HUES48 (cell line): ENCODE results near the gene MMP24.
"Not testable (repeated sequence)": the region's sequence is repeated elsewhere in the genome, so short reads cannot be mapped to it uniquely, and the experiment has no call there.

Experiments
- H3K27ac ChIP-seq: one replicate; pipeline ENCODE4 v1.7.0; 2013; ENCODE audit warnings: low read depth, low read length, inconsistent platforms
- H3K27me3 ChIP-seq: 2 replicates; pipeline ENCODE4 v1.6.1; 2013; ENCODE audit warnings: mild to moderate bottlenecking, low read length; ENCODE audit not compliant: control insufficient read depth, insufficient read depth
- H3K36me3 ChIP-seq: 2 replicates; pipeline ENCODE4 v1.6.1; 2013; ENCODE audit warnings: low read length; ENCODE audit not compliant: control insufficient read depth, insufficient read depth
- H3K4me1 ChIP-seq: 2 replicates; pipeline ENCODE4 v1.6.1; 2013; ENCODE audit warnings: mild to moderate bottlenecking, low read length; ENCODE audit not compliant: control insufficient read depth, insufficient read depth
- H3K4me3 ChIP-seq: 2 replicates; pipeline ENCODE4 v1.5.1; 2013; ENCODE audit warnings: mild to moderate bottlenecking, low read depth, low read length
- H3K9ac ChIP-seq: 2 replicates; pipeline ENCODE4 v1.6.1; 2013; ENCODE audit warnings: mild to moderate bottlenecking, low read depth, low read length, moderate library complexity
- H3K9me3 ChIP-seq: 2 replicates; pipeline ENCODE4 v1.6.1; 2013; ENCODE audit warnings: low read length; ENCODE audit not compliant: control insufficient read depth, insufficient read depth

The MMP24 gene

GRCh38 chr20:35226126-35226883 lies at the start of gene MMP24:
Gene MMP24, plus strand, starts transcription at chr20:35226690. Its CDS starts 49 bp downstream, at chr20:35226739.
- H3K27me3 ChIP-seq: 0 out of 2 replicates have a peak, but pooled peaks cover 8% of the 10 kb centered on the region
- H3K27ac ChIP-seq: peak within 1 kb of the TSS; percentile 5
- peak within 1 kb of the TSS; percentile 56 for H3K4me3 ChIP-seq
- no peaks in the 10 kb centered on the region for H3K36me3 ChIP-seq
- H3K4me1 ChIP-seq: peaks cover 21% of the 10 kb centered on the region
- H3K9ac ChIP-seq: no peak within 1 kb of the TSS
- H3K9me3 ChIP-seq: peaks cover 3% of the 10 kb centered on the region; the same call in 1 of the 2 replicates

- Histone ChIP-seq H3K9me3 (no peaks in the 10 kb centered on the region), H3K36me3 (peaks cover 18% of the 10 kb centered on the region), H3K27me3 (no peaks in the 10 kb centered on the region)
Measured at GRCh38 chr20:35179292-35180212, 46.9 kb upstream of the MMP24 start.

GRCh38 chr20:35180266-35180665 lies 46.2 kb upstream of the MMP24 start:
- Histone ChIP-seq H3K9ac (no peak overlapping the region), H3K4me3 (no peak overlapping the region), H3K4me1 (no peaks in the 10 kb centered on the region), H3K27me3 (no peaks in the 10 kb centered on the region), H3K9me3 (no peaks in the 10 kb centered on the region), H3K27ac (no peak overlapping the region), H3K36me3 (peaks cover 18% of the 10 kb centered on the region)

More at GRCh38 chr20:35179292-35180212, 46.9 kb upstream of the MMP24 start:
- H3K4me1 ChIP-seq: peaks cover 2% of the 10 kb centered on the region; the same call in 1 of the 2 replicates
- H3K4me3 ChIP-seq: no peak overlapping the region
- no peak overlapping the region for H3K9ac ChIP-seq
- no peak overlapping the region for H3K27ac ChIP-seq

GRCh38 chr20:35181731-35182130 lies 44.8 kb upstream of the MMP24 start:
- Histone ChIP-seq H3K27me3 (no peaks in the 10 kb centered on the region), H3K9ac (no peak overlapping the region), H3K4me1 (no peaks in the 10 kb centered on the region), H3K27ac (no peak overlapping the region), H3K9me3 (no peaks in the 10 kb centered on the region), H3K4me3 (no peak overlapping the region), H3K36me3 (peaks cover 11% of the 10 kb centered on the region)

GRCh38 chr20:35186691-35187289 lies 39.7 kb upstream of the MMP24 start:
- not testable (repeated sequence) for H3K9me3 ChIP-seq, H3K4me1 ChIP-seq, H3K27me3 ChIP-seq, H3K36me3 ChIP-seq, H3K9ac ChIP-seq, H3K27ac ChIP-seq, H3K4me3 ChIP-seq

GRCh38 chr20:35187584-35188190 lies 38.8 kb upstream of the MMP24 start:
- no peak overlapping the region for H3K9ac ChIP-seq

GRCh38 chr20:35189223-35189622 lies 37.3 kb upstream of the MMP24 start:
- not testable (repeated sequence) for H3K36me3 ChIP-seq, H3K9ac ChIP-seq, H3K4me1 ChIP-seq, H3K4me3 ChIP-seq, H3K9me3 ChIP-seq, H3K27me3 ChIP-seq, H3K27ac ChIP-seq

More at GRCh38 chr20:35187584-35188190, 38.8 kb upstream of the MMP24 start:
- H3K27me3 ChIP-seq: no peaks in the 10 kb centered on the region
- no peak overlapping the region for H3K27ac ChIP-seq
- peaks cover 4% of the 10 kb centered on the region; the same call in 1 of the 2 replicates for H3K4me1 ChIP-seq
- no peaks in the 10 kb centered on the region for H3K36me3 ChIP-seq
- no peak overlapping the region for H3K4me3 ChIP-seq
- H3K9me3 ChIP-seq: peaks cover 5% of the 10 kb centered on the region; the same call in 1 of the 2 replicates

GRCh38 chr20:35190556-35190955 lies 35.9 kb upstream of the MMP24 start:
- Histone ChIP-seq H3K9me3 (peaks cover 5% of the 10 kb centered on the region; the same call in 1 of the 2 replicates), H3K27ac (no peak overlapping the region), H3K36me3 (no peaks in the 10 kb centered on the region), H3K4me3 (no peak overlapping the region), H3K27me3 (no peaks in the 10 kb centered on the region), H3K4me1 (peaks cover 4% of the 10 kb centered on the region; the same call in 1 of the 2 replicates), H3K9ac (no peak overlapping the region)

GRCh38 chr20:35191419-35192117 lies 34.9 kb upstream of the MMP24 start:
- Histone ChIP-seq H3K4me1 (peaks cover 4% of the 10 kb centered on the region; the same call in 1 of the 2 replicates), H3K4me3 (no peak overlapping the region), H3K27ac (no peak overlapping the region), H3K9ac (no peak overlapping the region), H3K27me3 (no peaks in the 10 kb centered on the region), H3K36me3 (no peaks in the 10 kb centered on the region), H3K9me3 (peaks cover 10% of the 10 kb centered on the region)
